Measurements from ENCODE around the gene COG5. TPM values are rescaled to one million over a fixed set of nuclear protein-coding genes. Genes with fewer than 3 reads are reported as not detected.
A peak's percentile ranks its signal among the peaks of the same experiment; 100 is the strongest.

COG5 gene
- total and polyA plus RNA-seq, 10 of the 15 experiments (the other 5 are each of a cell fraction or from before 2014, with no cell fraction given), result 5.5 to 27.9 (median 15.6) TPM

GRCh38 chr7:107167483-107168232 is 396.1 kb downstream of the COG5 start (continued):
- TF ChIP-seq PRDM15 (CRISPR knock-in tag; IDR thresholded peaks at IDR 0.05), result no peak
- no peak for TF ChIP-seq ZBTB11 (CRISPR knock-in tag; IDR thresholded peaks at IDR 0.05)
- no peak for TF ChIP-seq NFYA (IDR thresholded peaks at IDR 0.05; ENCODE audit: borderline replicate concordance, low read depth, low read length)
- 0 out of 2 replicates have a peak, but pooled peaks have one; percentile 39 for TF ChIP-seq ATF2 (IDR thresholded peaks at IDR 0.05; ENCODE audit: low read length)
- no peak for TF ChIP-seq CHD2 (IDR thresholded peaks at IDR 0.05; ENCODE audit: borderline replicate concordance, low read depth, low read length)
- TF ChIP-seq SMAD1 (IDR thresholded peaks at IDR 0.05; ENCODE audit: low read depth, partially characterized antibody), result no peak
- no peak for TF ChIP-seq BCL11A (IDR thresholded peaks at IDR 0.05; ENCODE audit: low read depth, low read length)
- TF ChIP-seq SKIL (IDR thresholded peaks at IDR 0.05; ENCODE audit: low read depth, poor library complexity, severe bottlenecking), result no peak
- no peak for TF ChIP-seq ASH2L (IDR thresholded peaks at IDR 0.05; ENCODE audit: borderline replicate concordance, low read depth)
- TF ChIP-seq IRF5 (IDR thresholded peaks at IDR 0.05; ENCODE audit: borderline replicate concordance), result no peak
- no peak for TF ChIP-seq ZBTB33 (IDR thresholded peaks at IDR 0.05)
